Measurements from ENCODE around the gene TMEM179.

DNA sequence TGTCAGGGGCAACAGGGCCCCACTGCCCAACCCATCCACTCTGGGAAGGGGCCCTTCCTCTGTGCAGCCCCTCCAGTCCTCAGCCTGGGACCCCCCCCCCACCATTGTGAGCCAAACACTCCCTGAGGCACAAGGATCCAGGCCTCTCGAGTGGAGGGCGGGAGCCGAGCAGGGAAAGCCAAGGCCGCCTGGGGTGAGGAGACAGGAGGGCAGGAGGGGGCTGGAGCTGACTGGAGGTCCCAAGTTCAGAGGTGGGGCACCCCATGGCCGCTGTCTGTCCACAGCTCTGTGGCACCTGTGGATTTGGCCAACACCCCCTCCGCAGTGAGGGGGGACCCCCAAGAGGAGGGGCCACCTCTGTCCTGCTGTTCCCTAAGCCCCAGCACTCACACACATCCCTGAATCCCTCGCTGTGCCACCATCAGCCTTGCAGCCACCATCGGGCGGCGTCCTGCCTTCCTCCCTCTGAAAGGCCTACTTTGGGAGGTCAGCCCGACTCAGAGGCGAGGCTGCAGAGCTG, 50.4 kb downstream of the TMEM179 start:
- TF ChIP-seq, protein P1, sequence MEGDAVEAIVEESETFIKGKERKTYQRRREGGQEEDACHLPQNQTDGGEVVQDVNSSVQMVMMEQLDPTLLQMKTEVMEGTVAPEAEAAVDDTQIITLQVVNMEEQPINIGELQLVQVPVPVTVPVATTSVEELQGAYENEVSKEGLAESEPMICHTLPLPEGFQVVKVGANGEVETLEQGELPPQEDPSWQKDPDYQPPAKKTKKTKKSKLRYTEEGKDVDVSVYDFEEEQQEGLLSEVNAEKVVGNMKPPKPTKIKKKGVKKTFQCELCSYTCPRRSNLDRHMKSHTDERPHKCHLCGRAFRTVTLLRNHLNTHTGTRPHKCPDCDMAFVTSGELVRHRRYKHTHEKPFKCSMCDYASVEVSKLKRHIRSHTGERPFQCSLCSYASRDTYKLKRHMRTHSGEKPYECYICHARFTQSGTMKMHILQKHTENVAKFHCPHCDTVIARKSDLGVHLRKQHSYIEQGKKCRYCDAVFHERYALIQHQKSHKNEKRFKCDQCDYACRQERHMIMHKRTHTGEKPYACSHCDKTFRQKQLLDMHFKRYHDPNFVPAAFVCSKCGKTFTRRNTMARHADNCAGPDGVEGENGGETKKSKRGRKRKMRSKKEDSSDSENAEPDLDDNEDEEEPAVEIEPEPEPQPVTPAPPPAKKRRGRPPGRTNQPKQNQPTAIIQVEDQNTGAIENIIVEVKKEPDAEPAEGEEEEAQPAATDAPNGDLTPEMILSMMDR (IDR thresholded peaks at IDR 0.05) = no peak
- TF ChIP-seq POLR2AphosphoS5 (IDR thresholded peaks at IDR 0.05) = no peak
